Measurements from ENCODE around the gene LPCAT2.

LPCAT2 gene

GRCh38 chr16:55539488-55539887 lies 30.6 kb downstream of the LPCAT2 start:
- Histone ChIP-seq H3K27ac (replicated peaks; ENCODE audit: low read length) (no peak overlapping the region), H2BK5ac (ENCODE audit: low read length) (no peak overlapping the region), H2BK15ac (ENCODE audit: low read length) (no peak overlapping the region), H3K4me3 (ENCODE audit: low read length in 2 of 2) (no peak overlapping the region), H3K36me3 (replicated peaks in 1 of 2; ENCODE audit: control insufficient read depth in 2 of 2, insufficient read depth in 2 of 2, low read length in 2 of 2) (no peaks in the 10 kb centered on the region), H2BK120ac (ENCODE audit: low read depth, low read length) (no peak overlapping the region), H3K4me1 (ENCODE audit: control insufficient read depth in 2 of 2, insufficient read depth in 1 of 2, low read depth in 1 of 2, low read length in 2 of 2) (peaks cover 0 to 2% of the 10 kb centered on the region in 2 donors), H3K9me3 (replicated peaks in 1 of 2; ENCODE audit: control insufficient read depth in 2 of 2, insufficient read depth in 1 of 2, low read depth in 1 of 2, low read length in 2 of 2) (no peaks in the 10 kb centered on the region), H3K9ac (ENCODE audit: low read depth, low read length, poor library complexity) (no peak overlapping the region), H2BK12ac (ENCODE audit: low read length) (no peak overlapping the region), H4K91ac (ENCODE audit: low read depth, low read length, poor library complexity) (no peak overlapping the region), H3K4ac (ENCODE audit: low read length) (no peak overlapping the region), H3K14ac (ENCODE audit: low read length) (no peak overlapping the region), H3K18ac (ENCODE audit: low read length) (no peak overlapping the region), H2AFZ (ENCODE audit: low read length) (no peak overlapping the region), H3K27me3 (ENCODE audit: control insufficient read depth in 3 of 3, insufficient read depth in 3 of 3, low read depth in 1 of 3, low read length in 3 of 3) (no peaks in the 10 kb centered on the region), H3K79me1 (ENCODE audit: low read depth, low read length) (no peaks in the 10 kb centered on the region), H4K8ac (ENCODE audit: low read depth, low read length) (no peak overlapping the region), H2AK5ac (ENCODE audit: low read depth, low read length) (no peak overlapping the region), H3K4me2 (ENCODE audit: insufficient read depth, low read length, poor library complexity, severe bottlenecking) (no peak overlapping the region), H3K23ac (ENCODE audit: low read depth, low read length, poor library complexity) (no peak overlapping the region)
- no CpG with 5 or more reads among the region's 1 CpG for WGBS, 2 donors (ENCODE audit: extremely low coverage in 2 of 2, insufficient read length in 2 of 2, insufficient replicate concordance in 1 of 2)
- DNase-seq (ENCODE audit: low spot score): no peak

DNA sequence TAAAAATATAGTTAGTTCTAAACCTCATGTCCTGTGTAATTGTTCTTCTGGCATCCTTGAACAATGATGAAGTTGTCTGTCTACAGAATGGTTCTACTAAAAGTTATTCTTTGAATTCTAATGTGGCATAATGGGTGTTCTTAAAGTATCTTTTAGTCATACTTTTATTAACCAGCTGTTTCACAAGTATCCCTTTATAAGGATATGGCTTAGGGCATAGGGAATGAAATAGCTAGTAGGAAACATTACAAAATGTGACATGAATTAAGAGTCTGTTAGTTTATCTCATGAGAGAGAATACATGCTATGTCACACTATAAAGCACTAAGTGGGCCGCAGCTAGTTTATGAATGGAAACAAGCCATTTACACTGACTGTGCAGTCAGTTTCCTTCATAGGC lies 31.3 kb downstream of the LPCAT2 start:
- Histone ChIP-seq H3K27me3 (ENCODE audit: control insufficient read depth in 3 of 3, insufficient read depth in 3 of 3, low read depth in 1 of 3, low read length in 3 of 3) (no peaks in the 10 kb centered on the region), H2AK5ac (ENCODE audit: low read depth, low read length) (no peak overlapping the region), H3K4me3 (ENCODE audit: low read length in 2 of 2) (no peak overlapping the region), H3K14ac (ENCODE audit: low read length) (no peak overlapping the region), H3K18ac (ENCODE audit: low read length) (no peak overlapping the region), H3K4me1 (ENCODE audit: control insufficient read depth in 2 of 2, insufficient read depth in 1 of 2, low read depth in 1 of 2, low read length in 2 of 2) (peaks cover 0 to 2% of the 10 kb centered on the region in 2 donors), H3K4ac (ENCODE audit: low read length) (no peak overlapping the region), H3K9me3 (replicated peaks in 1 of 2; ENCODE audit: control insufficient read depth in 2 of 2, insufficient read depth in 1 of 2, low read depth in 1 of 2, low read length in 2 of 2) (no peaks in the 10 kb centered on the region), H2BK12ac (ENCODE audit: low read length) (no peak overlapping the region), H4K8ac (ENCODE audit: low read depth, low read length) (no peak overlapping the region), H3K79me1 (ENCODE audit: low read depth, low read length) (no peaks in the 10 kb centered on the region), H4K91ac (ENCODE audit: low read depth, low read length, poor library complexity) (no peak overlapping the region), H2BK120ac (ENCODE audit: low read depth, low read length) (no peak overlapping the region), H2BK15ac (ENCODE audit: low read length) (no peak overlapping the region), H3K36me3 (replicated peaks in 1 of 2; ENCODE audit: control insufficient read depth in 2 of 2, insufficient read depth in 2 of 2, low read length in 2 of 2) (no peaks in the 10 kb centered on the region), H3K23ac (ENCODE audit: low read depth, low read length, poor library complexity) (no peak overlapping the region), H2AFZ (ENCODE audit: low read length) (no peak overlapping the region), H3K4me2 (ENCODE audit: insufficient read depth, low read length, poor library complexity, severe bottlenecking) (no peak overlapping the region), H2BK5ac (ENCODE audit: low read length) (no peak overlapping the region), H3K27ac (replicated peaks; ENCODE audit: low read length) (no peak overlapping the region), H3K9ac (ENCODE audit: low read depth, low read length, poor library complexity) (no peak overlapping the region)
- no peak for DNase-seq (ENCODE audit: low spot score)
- WGBS, 2 donors (ENCODE audit: extremely low coverage in 2 of 2, insufficient read length in 2 of 2, insufficient replicate concordance in 1 of 2): no CpG with 5 or more reads among the region's 1 CpG

GRCh38 chr16:55542459-55543082 lies 33.7 kb downstream of the LPCAT2 start:
- Histone ChIP-seq H3K9me3 (replicated peaks in 1 of 2; ENCODE audit: control insufficient read depth in 2 of 2, insufficient read depth in 1 of 2, low read depth in 1 of 2, low read length in 2 of 2) (no peaks in the 10 kb centered on the region), H2BK12ac (ENCODE audit: low read length) (no peak overlapping the region), H3K23ac (ENCODE audit: low read depth, low read length, poor library complexity) (no peak overlapping the region), H3K4ac (ENCODE audit: low read length) (no peak overlapping the region), H3K14ac (ENCODE audit: low read length) (no peak overlapping the region), H3K79me1 (ENCODE audit: low read depth, low read length) (no peaks in the 10 kb centered on the region), H3K27ac (replicated peaks; ENCODE audit: low read length) (no peak overlapping the region), H3K36me3 (replicated peaks in 1 of 2; ENCODE audit: control insufficient read depth in 2 of 2, insufficient read depth in 2 of 2, low read length in 2 of 2) (no peaks in the 10 kb centered on the region), H2AFZ (ENCODE audit: low read length) (no peak overlapping the region), H4K91ac (ENCODE audit: low read depth, low read length, poor library complexity) (no peak overlapping the region), H2BK120ac (ENCODE audit: low read depth, low read length) (no peak overlapping the region), H3K4me2 (ENCODE audit: insufficient read depth, low read length, poor library complexity, severe bottlenecking) (no peak overlapping the region), H4K8ac (ENCODE audit: low read depth, low read length) (no peak overlapping the region), H3K4me3 (ENCODE audit: low read length in 2 of 2) (no peak overlapping the region), H2AK5ac (ENCODE audit: low read depth, low read length) (no peak overlapping the region), H3K9ac (ENCODE audit: low read depth, low read length, poor library complexity) (no peak overlapping the region), H3K27me3 (ENCODE audit: control insufficient read depth in 3 of 3, insufficient read depth in 3 of 3, low read depth in 1 of 3, low read length in 3 of 3) (no peaks in the 10 kb centered on the region), H3K18ac (ENCODE audit: low read length) (no peak overlapping the region), H2BK15ac (ENCODE audit: low read length) (no peak overlapping the region), H2BK5ac (ENCODE audit: low read length) (no peak overlapping the region), H3K4me1 (ENCODE audit: control insufficient read depth in 2 of 2, insufficient read depth in 1 of 2, low read depth in 1 of 2, low read length in 2 of 2) (peaks cover 0 to 2% of the 10 kb centered on the region in 2 donors)
- WGBS, 2 donors (ENCODE audit: extremely low coverage in 2 of 2, insufficient read length in 2 of 2, insufficient replicate concordance in 1 of 2): no CpG with 5 or more reads among the region's 1 CpG
- no peak for DNase-seq (ENCODE audit: low spot score)

DNA sequence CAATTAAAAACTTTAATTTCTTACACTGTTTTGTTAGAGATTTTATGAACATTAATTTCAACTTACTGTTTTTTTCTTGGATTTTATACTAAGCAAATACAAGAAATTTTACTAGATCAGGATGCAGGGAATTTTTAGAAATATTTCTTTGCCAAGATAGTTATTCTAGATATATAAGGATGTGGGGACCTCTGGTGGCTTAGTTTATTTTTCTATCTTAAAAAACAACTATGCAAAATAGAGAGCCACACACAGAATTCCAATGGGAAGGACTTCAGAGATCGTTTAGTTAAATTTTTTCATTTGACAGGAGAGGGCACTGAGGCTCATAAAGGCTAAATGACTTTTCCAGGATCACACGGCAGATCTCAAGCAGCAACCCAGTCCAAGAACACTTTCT lies 34.6 kb downstream of the LPCAT2 start:
- WGBS, 2 donors (ENCODE audit: extremely low coverage in 2 of 2, insufficient read length in 2 of 2, insufficient replicate concordance in 1 of 2): no CpG with 5 or more reads among the region's 2 CpGs
- H3K4ac ChIP-seq (ENCODE audit: low read length): no peak overlapping the region

More for the DNA sequence above, 34.6 kb downstream of the LPCAT2 start:
- H3K79me1 ChIP-seq (ENCODE audit: low read depth, low read length): no peaks in the 10 kb centered on the region
- no peak overlapping the region for H2AK5ac ChIP-seq (ENCODE audit: low read depth, low read length)
- no peak overlapping the region for H3K14ac ChIP-seq (ENCODE audit: low read length)
- no peaks in the 10 kb centered on the region for H3K27me3 ChIP-seq (ENCODE audit: control insufficient read depth in 3 of 3, insufficient read depth in 3 of 3, low read depth in 1 of 3, low read length in 3 of 3)
- H3K18ac ChIP-seq (ENCODE audit: low read length): no peak overlapping the region
- H2AFZ ChIP-seq (ENCODE audit: low read length): no peak overlapping the region
- H3K4me3 ChIP-seq (ENCODE audit: low read length in 2 of 2): no peak overlapping the region
- no peak overlapping the region for H4K8ac ChIP-seq (ENCODE audit: low read depth, low read length)
- no peak overlapping the region for H3K9ac ChIP-seq (ENCODE audit: low read depth, low read length, poor library complexity)
- H3K27ac ChIP-seq (replicated peaks; ENCODE audit: low read length): no peak overlapping the region
- H2BK5ac ChIP-seq (ENCODE audit: low read length): no peak overlapping the region
- no peak overlapping the region for H3K4me2 ChIP-seq (ENCODE audit: insufficient read depth, low read length, poor library complexity, severe bottlenecking)
- no peak overlapping the region for H3K23ac ChIP-seq (ENCODE audit: low read depth, low read length, poor library complexity)
- H2BK120ac ChIP-seq (ENCODE audit: low read depth, low read length): no peak overlapping the region
- H3K4me1 ChIP-seq (ENCODE audit: control insufficient read depth in 2 of 2, insufficient read depth in 1 of 2, low read depth in 1 of 2, low read length in 2 of 2): peaks cover 0 to 2% of the 10 kb centered on the region in 2 donors
- no peaks in the 10 kb centered on the region for H3K9me3 ChIP-seq (replicated peaks in 1 of 2; ENCODE audit: control insufficient read depth in 2 of 2, insufficient read depth in 1 of 2, low read depth in 1 of 2, low read length in 2 of 2)
- no peak overlapping the region for H4K91ac ChIP-seq (ENCODE audit: low read depth, low read length, poor library complexity)
- H2BK15ac ChIP-seq (ENCODE audit: low read length): no peak overlapping the region
- H3K36me3 ChIP-seq (replicated peaks in 1 of 2; ENCODE audit: control insufficient read depth in 2 of 2, insufficient read depth in 2 of 2, low read length in 2 of 2): no peaks in the 10 kb centered on the region
- no peak for DNase-seq (ENCODE audit: low spot score)
- H2BK12ac ChIP-seq (ENCODE audit: low read length): no peak overlapping the region
